GM12872 (cell line): Measurements from ENCODE around the gene DEFB132.
A peak's percentile ranks its signal among the peaks of the same experiment; 100 is the strongest.

Experiments used
- TF ChIP-seq, protein P1 (sequence below): IDR thresholded peaks from 3 replicates; pipeline ENCODE4 v1.5.1; 2011; ENCODE audit warnings: low read depth, mild to moderate bottlenecking, low read length, moderate library complexity; ENCODE audit not compliant: insufficient read depth

DEFB132 gene

DNA sequence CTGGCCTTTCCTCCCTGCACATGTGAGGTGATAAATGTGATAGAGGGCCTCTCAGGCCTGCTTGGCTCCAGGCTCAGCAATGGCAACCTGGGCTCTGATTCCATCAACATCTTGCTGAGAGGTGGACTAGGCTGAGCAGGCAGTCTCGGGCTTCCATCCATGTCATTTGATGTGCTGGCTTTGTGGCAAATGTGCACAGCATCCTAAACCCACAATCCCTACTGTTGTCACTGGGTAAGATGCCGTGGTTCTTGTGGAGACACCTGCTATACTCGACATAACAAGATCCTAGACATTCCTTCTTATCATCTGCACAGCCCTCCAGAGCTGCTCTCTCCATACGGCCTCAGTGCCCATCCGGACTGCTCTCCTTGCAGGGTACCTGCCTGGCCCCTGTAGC lies 37.1 kb downstream of the DEFB132 start:
- TF ChIP-seq, protein P1, sequence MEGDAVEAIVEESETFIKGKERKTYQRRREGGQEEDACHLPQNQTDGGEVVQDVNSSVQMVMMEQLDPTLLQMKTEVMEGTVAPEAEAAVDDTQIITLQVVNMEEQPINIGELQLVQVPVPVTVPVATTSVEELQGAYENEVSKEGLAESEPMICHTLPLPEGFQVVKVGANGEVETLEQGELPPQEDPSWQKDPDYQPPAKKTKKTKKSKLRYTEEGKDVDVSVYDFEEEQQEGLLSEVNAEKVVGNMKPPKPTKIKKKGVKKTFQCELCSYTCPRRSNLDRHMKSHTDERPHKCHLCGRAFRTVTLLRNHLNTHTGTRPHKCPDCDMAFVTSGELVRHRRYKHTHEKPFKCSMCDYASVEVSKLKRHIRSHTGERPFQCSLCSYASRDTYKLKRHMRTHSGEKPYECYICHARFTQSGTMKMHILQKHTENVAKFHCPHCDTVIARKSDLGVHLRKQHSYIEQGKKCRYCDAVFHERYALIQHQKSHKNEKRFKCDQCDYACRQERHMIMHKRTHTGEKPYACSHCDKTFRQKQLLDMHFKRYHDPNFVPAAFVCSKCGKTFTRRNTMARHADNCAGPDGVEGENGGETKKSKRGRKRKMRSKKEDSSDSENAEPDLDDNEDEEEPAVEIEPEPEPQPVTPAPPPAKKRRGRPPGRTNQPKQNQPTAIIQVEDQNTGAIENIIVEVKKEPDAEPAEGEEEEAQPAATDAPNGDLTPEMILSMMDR = no peak

DNA sequence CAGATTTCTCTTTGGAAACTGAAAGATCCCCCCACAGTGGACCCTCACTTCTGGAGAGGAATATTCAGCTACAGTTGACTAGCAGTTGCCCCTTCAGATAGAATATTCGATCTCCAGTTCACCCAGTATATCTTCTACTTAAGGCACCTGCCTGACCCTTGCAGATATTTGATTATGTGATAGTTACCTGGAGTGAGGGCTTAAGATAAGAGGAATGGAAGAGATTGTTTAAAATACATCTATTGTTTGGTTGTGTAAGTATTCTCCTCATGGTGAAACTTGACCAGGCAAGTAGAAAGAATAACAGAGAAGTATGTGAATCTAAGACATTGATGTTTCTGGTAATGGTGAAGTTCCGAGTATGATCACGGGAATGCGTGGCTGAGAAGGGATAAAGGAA lies 38.3 kb downstream of the DEFB132 start:
- TF ChIP-seq, protein P1 = no peak

DNA sequence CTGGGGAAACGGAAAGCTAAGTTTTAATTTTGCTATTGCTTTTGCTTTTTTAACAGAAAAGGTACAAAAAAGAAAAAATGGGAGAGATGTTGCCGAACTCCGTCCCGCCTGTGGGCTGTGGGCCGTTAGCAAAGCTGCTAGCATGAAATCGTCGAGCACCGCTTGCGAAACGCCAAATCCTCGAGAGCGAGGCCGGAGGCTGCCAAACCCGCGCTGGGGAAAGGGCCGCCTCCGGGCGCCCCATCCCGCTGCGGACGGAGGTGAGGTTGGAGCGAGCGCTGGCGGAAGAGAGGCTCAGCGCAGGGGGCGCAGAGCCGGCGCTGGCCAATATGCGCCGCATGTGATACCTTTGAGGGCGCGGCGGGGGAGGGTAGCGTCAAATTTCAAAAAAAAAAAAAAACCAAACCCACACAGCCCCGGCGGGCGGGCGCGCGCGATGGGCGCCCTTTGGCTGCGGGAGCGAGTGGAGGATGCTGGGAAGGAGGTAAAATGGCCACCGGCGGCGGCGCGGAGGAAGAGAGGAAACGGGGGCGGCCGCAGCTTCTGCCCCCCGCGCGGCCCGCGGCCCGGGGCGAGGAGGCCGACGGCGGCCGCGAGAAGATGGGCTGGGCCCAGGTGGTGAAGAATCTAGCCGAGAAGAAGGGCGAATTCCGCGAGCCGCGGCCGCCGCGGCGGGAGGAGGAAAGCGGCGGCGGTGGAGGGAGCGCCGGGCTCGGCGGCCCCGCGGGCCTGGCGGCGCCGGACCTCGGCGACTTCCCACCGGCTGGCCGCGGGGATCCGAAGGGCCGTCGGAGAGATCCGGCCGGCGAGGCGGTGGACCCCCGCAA lies 39.8 kb downstream of the DEFB132 start, which contains the start of gene ZCCHC3:
ZCCHC3 (plus strand) TSS at position 473 of the 827 bp plus-strand sequence; CDS start at position 490, 17 bp downstream.
- TF ChIP-seq, protein P1 = 0 out of 3 replicates have a peak, but pooled peaks have one; percentile 14

DNA sequence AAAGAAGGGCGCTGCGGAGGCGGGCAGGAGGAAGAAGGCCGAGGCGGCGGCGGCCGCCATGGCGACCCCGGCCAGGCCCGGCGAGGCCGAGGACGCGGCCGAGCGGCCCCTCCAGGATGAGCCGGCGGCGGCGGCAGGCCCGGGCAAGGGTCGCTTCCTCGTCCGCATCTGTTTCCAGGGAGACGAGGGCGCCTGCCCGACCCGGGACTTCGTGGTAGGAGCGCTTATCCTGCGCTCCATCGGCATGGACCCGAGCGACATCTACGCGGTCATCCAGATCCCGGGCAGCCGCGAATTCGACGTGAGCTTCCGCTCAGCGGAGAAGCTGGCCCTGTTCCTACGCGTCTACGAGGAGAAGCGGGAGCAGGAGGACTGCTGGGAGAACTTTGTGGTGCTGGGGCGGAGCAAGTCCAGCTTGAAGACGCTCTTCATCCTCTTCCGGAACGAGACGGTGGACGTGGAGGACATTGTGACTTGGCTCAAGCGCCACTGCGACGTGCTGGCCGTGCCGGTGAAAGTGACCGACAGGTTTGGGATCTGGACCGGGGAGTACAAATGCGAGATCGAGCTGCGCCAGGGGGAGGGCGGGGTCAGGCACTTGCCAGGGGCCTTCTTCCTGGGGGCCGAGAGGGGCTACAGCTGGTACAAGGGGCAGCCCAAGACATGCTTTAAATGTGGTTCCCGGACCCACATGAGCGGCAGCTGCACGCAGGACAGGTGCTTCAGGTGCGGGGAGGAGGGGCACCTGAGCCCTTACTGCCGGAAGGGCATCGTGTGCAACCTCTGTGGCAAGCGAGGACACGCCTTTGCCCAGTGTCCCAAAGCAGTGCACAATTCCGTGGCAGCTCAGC lies 40.6 kb downstream of the DEFB132 start:
- TF ChIP-seq, protein P1 = no peak

DNA sequence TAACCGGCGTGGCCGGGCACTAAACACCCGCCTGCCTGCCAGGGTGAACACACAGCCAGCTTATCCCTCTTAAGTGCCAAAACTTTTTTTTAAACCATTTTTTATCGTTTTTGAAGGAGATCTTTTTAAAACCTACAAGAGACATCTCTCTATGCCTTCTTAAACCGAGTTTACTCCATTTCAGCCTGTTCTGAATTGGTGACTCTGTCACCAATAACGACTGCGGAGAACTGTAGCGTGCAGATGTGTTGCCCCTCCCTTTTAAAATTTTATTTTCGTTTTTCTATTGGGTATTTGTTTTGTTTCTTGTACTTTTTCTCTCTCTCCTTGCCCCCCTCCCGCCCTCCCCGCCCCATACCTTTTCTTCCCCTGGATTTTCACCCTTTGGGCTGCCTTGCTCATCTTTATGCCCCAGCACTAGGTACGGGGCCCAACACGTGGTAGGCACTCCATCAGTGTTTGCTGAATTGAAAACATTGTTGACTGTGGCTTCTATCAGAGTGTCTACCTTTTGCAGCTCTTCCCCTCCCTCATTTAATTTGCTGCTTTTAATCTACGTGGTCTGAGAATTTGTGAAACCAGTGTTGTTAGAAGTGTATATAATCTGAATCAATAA lies 41.4 kb downstream of the DEFB132 start:
- TF ChIP-seq, protein P1 = no peak

DNA sequence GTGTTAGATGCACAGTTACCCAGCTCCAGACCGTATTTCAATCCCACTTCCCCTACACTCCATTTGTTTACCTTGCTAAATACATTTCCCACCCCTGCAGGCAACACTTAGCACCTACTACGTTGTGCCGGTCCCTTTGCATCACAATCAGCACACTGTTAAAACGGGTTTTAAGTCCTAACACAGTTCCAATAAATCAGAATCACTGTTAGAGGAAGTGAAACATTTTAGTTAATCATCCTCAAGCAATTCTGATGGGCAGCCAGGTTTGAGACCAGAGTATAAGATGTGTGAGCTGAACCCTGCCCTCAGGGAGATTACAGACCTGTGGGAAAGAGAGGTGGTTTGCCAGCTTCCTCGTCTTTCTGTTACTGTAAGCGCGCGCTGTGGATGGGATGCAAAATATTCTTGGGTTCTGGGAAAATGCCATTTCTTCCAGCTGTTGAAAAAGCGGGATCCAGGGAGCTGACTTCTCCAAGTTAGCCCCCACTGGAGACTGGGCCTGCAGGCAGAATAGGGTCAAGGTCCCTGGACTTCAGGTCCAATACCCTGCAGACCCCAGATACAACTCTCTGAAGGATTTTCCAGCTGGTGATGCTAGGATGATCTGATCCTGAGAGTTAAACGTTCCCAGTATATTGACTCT lies 42.9 kb downstream of the DEFB132 start:
- TF ChIP-seq, protein P1 = no peak
